HG02870 (cell line): Measurements from ENCODE around the gene LYPD6.

ENCODE experiments used
- ATAC-seq: cut with Tn5 transposase; IDR thresholded peaks from one replicate; pipeline ENCODE4 v1.9.1; 2021; ENCODE audit warnings: mild to moderate bottlenecking, moderate library complexity; ENCODE audit not compliant: unreplicated experiment

LYPD6 gene

GRCh38 chr2:149448315-149448714, 117.9 kb downstream of the LYPD6 start:
- no peak for ATAC-seq

GRCh38 chr2:149449017-149449416, 118.6 kb downstream of the LYPD6 start:
- ATAC-seq = no peak

DNA sequence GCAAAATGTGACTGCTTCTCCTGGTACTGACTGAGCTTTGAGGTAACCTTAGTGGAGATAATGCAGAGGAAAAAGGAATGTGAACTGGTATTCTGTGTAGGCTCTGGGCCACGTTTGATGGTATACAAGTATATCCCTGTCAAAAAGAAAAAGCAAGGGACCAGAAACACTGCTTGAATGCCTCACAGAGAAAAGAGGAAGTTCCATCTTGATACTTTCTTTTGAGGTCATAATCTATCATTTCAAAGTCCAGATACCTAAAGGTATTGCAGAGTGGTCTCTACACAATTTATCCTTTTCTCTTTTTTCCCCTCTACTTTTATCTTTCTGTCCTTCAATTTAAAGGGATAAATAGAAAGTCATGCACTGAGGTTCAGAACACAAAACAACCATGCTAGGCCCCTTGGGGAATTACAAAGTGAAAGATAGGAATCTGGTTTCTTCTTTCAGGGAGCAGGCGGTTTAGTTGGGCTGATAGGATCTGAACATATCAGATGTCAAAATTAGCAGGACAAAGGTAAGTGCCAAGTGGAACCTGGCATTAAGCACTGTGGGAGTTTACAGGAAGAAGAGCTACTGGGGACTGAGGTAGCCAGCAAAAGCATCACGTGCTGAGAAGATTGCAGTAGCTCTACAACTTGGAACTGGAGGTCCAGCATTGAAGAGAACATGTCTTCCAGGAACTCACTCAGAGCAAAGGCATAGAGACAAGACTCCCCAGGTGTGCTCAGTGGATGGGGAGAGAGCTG, 121.2 kb downstream of the LYPD6 start:
- peak; percentile 84 for ATAC-seq

DNA sequence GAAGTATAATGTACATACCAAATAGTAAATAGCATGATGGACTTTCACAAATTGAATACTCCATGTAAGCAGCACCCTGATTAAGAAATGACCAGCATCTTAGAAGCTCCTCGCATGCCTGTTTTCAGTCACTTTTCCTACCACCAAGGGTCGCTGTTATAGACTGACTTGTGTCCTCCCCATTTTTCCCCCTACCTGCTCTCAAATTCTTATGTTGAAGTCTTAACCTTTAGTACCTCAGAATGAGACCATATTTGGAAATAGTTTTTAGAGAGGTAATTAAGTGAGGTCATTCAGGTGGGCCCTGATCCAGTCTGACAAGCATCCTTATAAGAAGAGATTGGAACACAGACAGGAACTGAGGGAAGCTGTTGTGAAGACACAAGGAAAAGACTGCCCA, 125.9 kb downstream of the LYPD6 start:
- no peak for ATAC-seq

DNA sequence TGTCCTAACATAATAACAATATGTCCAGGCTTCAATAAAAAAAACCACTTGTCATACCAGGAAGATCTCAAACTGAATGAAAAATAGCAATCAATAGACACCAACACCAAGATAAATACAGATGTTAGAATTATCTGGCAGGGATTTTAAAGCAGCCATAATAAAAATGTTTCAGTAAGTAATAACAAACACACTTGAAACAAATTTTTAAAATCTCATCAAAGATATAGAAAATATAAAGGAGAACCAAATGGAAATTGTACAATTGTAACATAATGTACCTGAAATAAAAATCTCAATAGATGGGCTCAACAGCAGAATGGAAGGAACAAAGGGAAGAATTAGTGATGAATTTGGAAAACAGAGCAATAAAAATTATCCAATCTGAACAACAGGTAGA, 128.1 kb downstream of the LYPD6 start:
- no peak for ATAC-seq

DNA sequence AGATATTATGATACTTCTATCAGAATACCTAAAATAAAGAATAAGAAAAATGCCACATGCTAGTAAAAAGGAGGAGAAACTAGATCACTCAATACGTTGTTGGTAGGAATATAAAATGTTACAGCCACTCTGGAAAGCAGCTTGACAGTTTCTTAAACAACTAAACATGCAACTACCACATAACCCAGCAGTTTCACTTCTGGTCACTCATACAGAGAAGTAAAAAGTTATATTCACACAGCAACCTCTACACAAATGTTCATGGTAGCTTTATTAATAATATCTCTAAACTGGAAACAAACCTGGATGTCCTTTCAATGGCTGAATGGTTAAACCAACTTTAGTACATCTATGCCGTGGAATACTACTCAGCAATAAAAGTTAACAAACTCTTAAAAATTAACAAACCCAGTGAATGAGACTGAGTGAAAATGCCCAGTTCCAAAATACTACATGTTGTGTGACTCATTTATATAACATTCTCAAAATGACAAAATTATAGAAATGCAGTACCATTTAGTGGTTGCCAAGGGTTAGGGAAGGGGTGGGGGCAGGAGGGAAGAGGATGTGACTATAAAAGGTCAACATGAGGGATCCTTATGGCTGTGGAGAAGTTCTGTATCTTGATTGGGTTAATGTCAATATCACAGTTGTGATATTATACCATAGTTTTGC, 133.1 kb downstream of the LYPD6 start:
- ATAC-seq = peak; percentile 96

DNA sequence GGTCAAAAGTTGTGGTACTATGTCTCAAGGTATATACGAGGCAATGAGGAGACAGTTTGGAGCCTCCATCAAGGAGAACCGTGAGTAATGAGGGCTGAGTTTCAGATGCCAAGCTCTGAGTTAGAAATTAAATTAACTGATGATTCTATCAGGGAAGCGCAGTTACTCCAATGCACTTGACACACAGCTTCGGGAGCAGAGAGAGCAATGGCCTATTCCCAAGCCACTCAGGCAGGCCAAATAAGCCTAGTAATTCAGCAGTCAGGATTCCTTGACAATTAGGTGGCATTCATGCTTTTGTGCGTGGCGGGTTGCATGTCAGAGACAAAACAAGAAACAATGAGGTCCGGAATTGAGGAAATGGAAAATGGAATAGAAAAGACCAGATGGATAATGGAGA, 134.0 kb downstream of the LYPD6 start:
- ATAC-seq = no peak

GRCh38 chr2:149465873-149466272, 135.5 kb downstream of the LYPD6 start:
- ATAC-seq = peak; percentile 27

- ATAC-seq = no peak
These were observed 136.2 kb downstream of the LYPD6 start for GRCh38 chr2:149466635-149467034.

GRCh38 chr2:149467436-149467835, 137.0 kb downstream of the LYPD6 start:
- ATAC-seq = no peak

DNA sequence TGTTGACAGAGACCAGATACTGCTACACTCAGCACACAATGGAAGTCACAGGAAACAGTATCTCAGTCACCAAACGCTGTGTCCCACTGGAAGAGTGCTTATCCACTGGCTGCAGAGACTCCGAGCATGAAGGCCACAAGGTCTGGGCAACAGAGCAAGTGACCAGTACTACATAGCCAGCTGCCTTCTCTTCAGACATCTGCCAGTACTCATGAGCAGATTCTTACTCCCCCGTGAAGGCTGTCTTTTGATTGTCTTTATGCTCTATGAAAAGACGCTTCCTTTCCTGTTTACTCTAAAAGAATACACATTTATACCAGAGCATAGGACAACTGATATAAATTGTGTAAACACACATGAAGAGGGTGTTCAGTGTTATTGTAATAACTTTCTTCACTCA, 138.2 kb downstream of the LYPD6 start:
- ATAC-seq = no peak

DNA sequence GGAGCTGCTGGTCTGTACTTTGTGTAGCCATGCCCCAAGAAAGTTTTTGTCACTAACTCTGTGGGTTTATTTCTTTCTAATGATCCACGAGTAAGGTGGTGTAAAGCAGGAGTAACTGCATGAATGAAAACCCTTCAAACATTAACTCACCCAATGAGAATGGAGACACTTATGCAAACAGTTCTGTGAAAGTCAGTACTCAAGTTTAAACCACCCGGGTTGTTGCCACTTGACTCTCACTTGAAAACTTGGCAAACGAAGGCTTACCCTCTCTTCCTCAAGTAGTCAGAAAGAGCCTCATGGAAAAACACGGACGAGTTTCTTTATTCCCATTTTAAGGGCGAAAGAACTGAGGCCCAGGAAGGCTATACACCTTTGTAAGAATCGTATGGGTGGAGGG, 139.7 kb downstream of the LYPD6 start:
- no peak for ATAC-seq

GRCh38 chr2:149472413-149472812, 142.0 kb downstream of the LYPD6 start:
- no peak for ATAC-seq

DNA sequence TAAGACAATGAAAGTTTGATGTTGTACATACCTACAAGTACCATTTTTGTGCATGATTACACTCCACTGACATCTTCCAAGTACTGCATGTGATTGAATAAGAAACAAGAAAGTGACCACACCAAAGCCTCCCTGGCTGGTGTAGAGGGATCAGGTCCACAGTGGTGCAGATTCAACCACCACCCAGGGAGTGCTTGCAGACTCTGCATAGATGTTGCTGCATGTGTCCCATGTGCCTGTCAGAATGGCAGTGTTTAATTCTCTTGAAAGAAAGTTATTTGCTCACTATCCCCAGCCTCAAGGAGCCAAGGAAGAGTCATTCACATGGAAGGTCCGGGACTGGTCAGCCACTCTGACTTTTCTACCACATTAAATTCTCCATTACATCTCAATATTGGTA, 142.7 kb downstream of the LYPD6 start:
- no peak for ATAC-seq

GRCh38 chr2:149473521-149473920, 143.1 kb downstream of the LYPD6 start:
- no peak for ATAC-seq

DNA sequence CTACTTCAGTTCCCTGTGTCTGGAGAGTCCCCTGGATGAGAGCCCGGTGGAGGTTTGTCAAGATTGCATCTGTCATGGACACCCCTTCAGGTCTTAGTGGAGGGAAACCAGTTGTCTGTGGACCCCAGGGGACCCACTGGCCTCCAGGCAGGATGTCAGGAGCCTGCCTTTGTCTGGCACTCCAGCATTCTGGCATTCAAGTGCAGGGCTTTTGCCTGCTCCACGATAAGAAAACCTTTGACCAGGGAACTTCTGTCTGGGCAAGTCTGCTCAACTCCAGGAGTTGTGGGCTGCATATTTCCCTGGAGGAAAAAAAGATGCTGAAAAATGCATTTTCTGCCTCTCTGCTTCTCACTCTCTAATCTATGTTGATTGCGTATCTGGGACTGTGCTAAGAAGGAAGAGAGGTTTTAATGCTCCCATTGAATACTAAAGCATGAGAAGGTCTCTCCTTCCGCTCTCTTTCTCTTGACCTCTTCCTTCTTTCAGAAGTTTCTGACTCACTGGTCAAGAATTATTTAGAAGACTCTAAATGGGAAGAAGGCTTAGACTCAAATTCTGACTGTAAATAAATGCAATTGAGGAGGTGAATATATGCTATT, 152.7 kb downstream of the LYPD6 start:
- no peak for ATAC-seq

- ATAC-seq = no peak
These were observed 156.3 kb downstream of the LYPD6 start for GRCh38 chr2:149486664-149487063.

GRCh38 chr2:149487189-149487588, 156.8 kb downstream of the LYPD6 start:
- ATAC-seq = no peak

DNA sequence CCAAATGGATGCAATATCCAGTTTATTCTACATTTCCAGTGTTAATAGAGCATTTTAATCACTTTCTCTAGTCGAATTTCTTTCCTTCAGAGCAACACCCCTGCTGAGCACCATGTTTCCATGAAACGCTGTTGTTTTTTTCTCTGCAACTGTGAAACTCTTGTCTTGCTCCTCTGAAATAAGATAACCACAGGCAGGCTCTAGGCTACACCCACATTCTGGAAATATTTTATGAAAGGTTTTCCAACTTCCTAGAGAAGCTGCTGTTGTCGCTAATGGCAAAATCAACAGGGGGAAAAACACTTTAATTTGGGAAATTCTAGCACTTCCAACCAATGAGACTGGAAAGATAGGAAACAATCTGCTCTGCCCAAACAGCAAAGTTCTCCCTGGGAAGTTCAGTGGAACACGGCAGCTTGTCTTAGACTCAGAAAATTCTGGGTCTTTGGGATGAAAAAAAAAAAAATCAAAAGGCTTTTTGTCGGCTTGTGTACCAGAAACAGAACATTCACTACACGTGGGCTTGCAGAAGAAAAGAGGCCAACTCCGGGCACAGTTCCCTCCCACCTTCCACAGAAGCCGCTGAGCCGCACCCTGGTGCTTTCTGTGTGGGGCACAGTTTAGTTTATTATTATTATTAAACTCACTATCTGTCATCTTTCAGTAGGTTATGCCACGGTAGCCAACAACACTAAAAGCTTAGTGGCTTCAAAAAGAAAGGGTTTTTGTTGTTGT, 158.5 kb downstream of the LYPD6 start:
- ATAC-seq = no peak

DNA sequence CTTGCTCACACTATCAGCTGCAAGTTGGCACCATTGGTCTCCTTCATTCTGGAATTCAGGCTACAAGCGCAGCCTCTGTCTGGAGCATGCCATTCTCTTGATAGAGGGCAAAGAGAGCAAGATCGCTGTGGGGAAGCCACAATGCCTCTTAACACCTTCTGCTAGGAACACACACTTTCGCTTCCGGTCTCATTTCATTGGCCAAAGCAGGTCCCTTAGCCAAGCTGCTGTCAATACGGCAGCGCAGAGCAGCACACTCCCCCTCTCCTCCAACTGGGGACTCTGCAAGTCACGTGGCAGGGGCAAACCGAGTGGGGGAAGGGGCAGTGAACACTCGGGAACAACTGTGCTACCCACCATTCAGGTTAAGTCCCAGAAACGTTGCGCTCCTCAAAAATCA, 159.1 kb downstream of the LYPD6 start:
- no peak for ATAC-seq

DNA sequence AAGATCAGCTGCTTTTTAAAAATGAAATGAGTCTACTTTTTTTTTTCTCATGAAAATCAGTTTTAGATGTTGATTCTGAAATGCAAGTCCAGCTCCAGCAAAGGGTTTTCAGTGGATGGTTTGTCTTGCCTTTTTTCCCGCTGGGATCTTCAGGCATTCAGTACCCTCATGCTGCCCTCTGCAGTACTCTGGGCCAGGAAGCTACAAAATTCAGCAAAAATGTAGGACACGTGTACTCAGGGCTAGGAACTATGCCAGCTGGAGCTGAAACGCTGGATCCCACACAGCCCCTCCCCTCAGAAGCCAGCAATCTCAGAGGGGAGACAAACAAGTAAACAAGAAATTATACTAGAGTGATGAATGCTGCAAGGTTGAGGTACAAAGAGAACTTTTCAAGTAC, 159.9 kb downstream of the LYPD6 start:
- no peak for ATAC-seq

- ATAC-seq = no peak
These were observed 162.5 kb downstream of the LYPD6 start for GRCh38 chr2:149492923-149493322.
